HEK293T (cell line): ENCODE results near the gene COL5A1.

ENCODE experiments used
- BHLHE40 ChIP-seq: fragments of 450-650 bp; IDR thresholded peaks from 2 replicates; pipeline ENCODE4 v1.6.1; 2016; ENCODE audit warnings: mild to moderate bottlenecking, moderate library complexity, borderline replicate concordance
- FOXA1 ChIP-seq: fragments of 450-650 bp; IDR thresholded peaks from 2 replicates; pipeline ENCODE4 v1.6.1; 2016; ENCODE audit warnings: mild to moderate bottlenecking
- FOXK2 ChIP-seq: fragments of 450-650 bp; IDR thresholded peaks from 2 replicates; pipeline ENCODE4 v1.6.1; 2016; ENCODE audit warnings: mild to moderate bottlenecking
- SP1 ChIP-seq: fragments of 450-650 bp; IDR thresholded peaks from 2 replicates; pipeline ENCODE4 v1.6.1; 2017
- SUZ12 ChIP-seq: fragments of 450-650 bp; IDR thresholded peaks from 2 replicates; pipeline ENCODE4 v1.6.1; 2016; ENCODE audit warnings: mild to moderate bottlenecking
- TF ChIP-seq, protein P1 (sequence below): fragments of 450-650 bp; IDR thresholded peaks from 2 replicates; pipeline ENCODE4 v1.6.1; 2016

- TF ChIP-seq BHLHE40 (no peak), FOXA1 (no peak), SP1 (no peak), FOXK2 (no peak), SUZ12 (no peak)
- TF ChIP-seq, protein P1, sequence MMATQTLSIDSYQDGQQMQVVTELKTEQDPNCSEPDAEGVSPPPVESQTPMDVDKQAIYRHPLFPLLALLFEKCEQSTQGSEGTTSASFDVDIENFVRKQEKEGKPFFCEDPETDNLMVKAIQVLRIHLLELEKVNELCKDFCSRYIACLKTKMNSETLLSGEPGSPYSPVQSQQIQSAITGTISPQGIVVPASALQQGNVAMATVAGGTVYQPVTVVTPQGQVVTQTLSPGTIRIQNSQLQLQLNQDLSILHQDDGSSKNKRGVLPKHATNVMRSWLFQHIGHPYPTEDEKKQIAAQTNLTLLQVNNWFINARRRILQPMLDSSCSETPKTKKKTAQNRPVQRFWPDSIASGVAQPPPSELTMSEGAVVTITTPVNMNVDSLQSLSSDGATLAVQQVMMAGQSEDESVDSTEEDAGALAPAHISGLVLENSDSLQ, result no peak
These were observed 20.6 kb upstream of the COL5A1 start for GRCh38 chr9:134620751-134621557.
